ENCODE results near the gene MNX1. TPM values are rescaled to one million over a fixed set of nuclear protein-coding genes. Genes with fewer than 3 reads are reported as not detected.

Gene MNX1
- total and polyA plus RNA-seq, 10 of the 15 experiments (the other 5 are each of a cell fraction or from before 2014, with no cell fraction given): 0.22 to 2.7 (median 1.3) TPM; not detected in 1

- H3K9me3 ChIP-seq (replicated peaks; ENCODE audit: control insufficient read depth, insufficient read depth, low read length): no peaks in the 10 kb centered on the region
- no TSS peak for BruUV-seq (replicated peaks)
- ChIA-PET POLR2A (no interaction called here), RAD21 (ENCODE audit: unreplicated experiment) (no interaction called here), SMC1A (ENCODE audit: uncharacterized antibody, unreplicated experiment) (no interaction called here), CTCF (no interaction called here)
- H3K9ac ChIP-seq (ENCODE audit: control insufficient read depth, insufficient read depth, low read length): no peak overlapping the region
- DNase-seq (ENCODE audit: low read depth, low spot score) (no peak), ATAC-seq (no peak), FAIRE-seq (no peak)
- no peak overlapping the region for H3K27ac ChIP-seq (ENCODE audit: control insufficient read depth, insufficient read depth)
- no peak overlapping the region for H3K4me2 ChIP-seq (ENCODE audit: control insufficient read depth, insufficient read depth)
- in situ Hi-C loops (cut with MboI): no loop called here
- no peaks in the 10 kb centered on the region for H3K79me2 ChIP-seq (ENCODE audit: control insufficient read depth, insufficient read depth, low read length)
- no peak overlapping the region for H2AFZ ChIP-seq (ENCODE audit: control insufficient read depth, low read depth, low read length)
- no peaks in the 10 kb centered on the region for H3K4me1 ChIP-seq (ENCODE audit: control insufficient read depth, insufficient read depth, low read length)
- TF ChIP-seq ZSCAN29 (IDR thresholded peaks at IDR 0.05) (no peak), MXI1 (IDR thresholded peaks at IDR 0.05; ENCODE audit: low read depth, low read length) (no peak), SMARCA5 (IDR thresholded peaks at IDR 0.05) (no peak), IKZF2 (IDR thresholded peaks at IDR 0.05) (no peak), SKIL (IDR thresholded peaks at IDR 0.05; ENCODE audit: low read depth, poor library complexity, severe bottlenecking) (no peak), EP300 (IDR thresholded peaks at IDR 0.05; ENCODE audit: borderline replicate concordance in 1 of 2, control insufficient read depth in 1 of 2, low read depth in 2 of 2, low read length in 2 of 2) (no peak), ZNF24 (IDR thresholded peaks at IDR 0.05) (no peak), SMAD5 (IDR thresholded peaks at IDR 0.05; ENCODE audit: low read depth) (no peak), RFX5 (IDR thresholded peaks at IDR 0.05; ENCODE audit: low read depth, low read length) (no peak), EGR1 (IDR thresholded peaks at IDR 0.05; ENCODE audit: borderline replicate concordance in 1 of 2, low read depth in 2 of 2, low read length in 2 of 2) (no peak), RELA (IDR thresholded peaks at IDR 0.05; ENCODE audit: borderline replicate concordance, partially characterized antibody) (no peak), SMAD1 (IDR thresholded peaks at IDR 0.05; ENCODE audit: low read depth, partially characterized antibody) (no peak), SREBF2 (IDR thresholded peaks at IDR 0.05; ENCODE audit: low read length) (no peak), KDM1A (IDR thresholded peaks at IDR 0.05; ENCODE audit: borderline replicate concordance) (no peak), MEF2B (IDR thresholded peaks at IDR 0.05; ENCODE audit: partially characterized antibody, poor library complexity, severe bottlenecking) (no peak), NFIC (IDR thresholded peaks at IDR 0.05; ENCODE audit: low read depth, low read length) (no peak)
- no peak overlapping the region for H3K4me3 ChIP-seq
- 40% methylated on average over 16 of the region's 16 CpGs for WGBS (ENCODE audit: insufficient coverage, insufficient replicate concordance, low lambda C conversion rate, missing lambda C conversion rate)
- H4K20me1 ChIP-seq (ENCODE audit: control insufficient read depth, insufficient read depth): no peaks in the 10 kb centered on the region
- H3K27me3 ChIP-seq (replicated peaks in 1 of 2; ENCODE audit: control insufficient read depth in 2 of 2, insufficient read depth in 2 of 2, low read length in 1 of 2): peaks cover 0 to 2% of the 10 kb centered on the region in 2 experiments; a peak in 2 of 4 replicates
- intact Hi-C loops (cut with micrococcal nuclease; ENCODE audit: unreplicated experiment): no loop called here
- H3K36me3 ChIP-seq (ENCODE audit: control insufficient read depth in 2 of 2, insufficient read depth in 2 of 2, low read length in 1 of 2): no peaks in the 10 kb centered on the region
Observed at GRCh38 chr7:157028199-157028903, 17.9 kb upstream of the MNX1 start.
